ENCODE results near the gene GDAP2.
A peak's percentile ranks its signal among the peaks of the same experiment; 100 is the strongest.
"Not testable (repeated sequence)": the region's sequence is repeated elsewhere in the genome, so short reads cannot be mapped to it uniquely, and the experiment has no call there.

The GDAP2 gene

GRCh38 chr1:117929343-117930172, at the start of gene GDAP2, which contains the start of gene WDR3:
Gene GDAP2, minus strand, starts transcription at chr1:117929621. Its CDS starts 9,264 bp downstream, at chr1:117920357.
Gene WDR3, plus strand, starts transcription at chr1:117929739. Its CDS starts 3,581 bp downstream, at chr1:117933320.
- DNase-seq, result peak; percentile 99

DNA sequence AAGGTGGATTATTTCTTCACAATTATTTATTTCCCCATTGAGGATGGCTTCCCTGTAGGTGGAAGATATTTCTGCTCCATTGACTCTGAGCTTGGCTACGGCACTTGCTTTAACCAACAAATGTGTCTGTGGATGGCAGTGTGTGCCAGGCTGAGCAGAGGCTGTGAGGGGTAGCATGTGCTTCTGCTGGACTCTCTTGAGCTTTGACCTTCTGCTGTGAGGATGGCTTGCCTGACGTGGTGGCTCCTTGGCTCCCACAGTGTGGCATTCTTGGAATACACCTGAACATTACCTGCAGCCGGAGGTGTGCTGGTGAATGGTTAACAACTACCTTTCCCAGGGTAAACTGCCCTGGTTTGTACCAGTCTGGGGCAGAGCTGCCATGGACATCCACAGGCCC, 47.0 kb upstream of the GDAP2 start:
- no peak for DNase-seq

DNA sequence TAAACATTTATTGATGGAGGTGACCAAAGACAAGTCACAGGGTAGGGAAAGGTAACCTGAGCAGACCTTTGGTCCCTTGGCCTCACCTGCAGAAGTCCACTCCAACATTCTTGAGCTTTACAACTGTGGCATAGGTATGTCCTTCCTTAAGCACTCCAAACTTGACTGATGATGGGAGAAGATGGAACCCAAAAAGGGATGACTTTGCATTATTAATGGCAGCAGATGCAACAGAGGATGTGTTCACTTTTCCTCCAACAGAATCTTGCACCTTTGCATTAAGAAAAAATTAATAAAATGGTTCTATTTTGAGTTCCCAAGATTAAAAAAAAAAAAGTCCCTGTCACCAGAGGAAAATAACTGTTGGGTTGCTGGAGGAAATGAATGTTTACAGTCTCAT, 42.4 kb upstream of the GDAP2 start:
- DNase-seq, result no peak

GRCh38 chr1:117970252-117970651, 40.8 kb upstream of the GDAP2 start:
- DNase-seq, result no peak

- DNase-seq, result no peak
Observed at GRCh38 chr1:117967881-117968280, 38.5 kb upstream of the GDAP2 start.

- DNase-seq, result no peak
Observed at GRCh38 chr1:117967477-117967876, 38.1 kb upstream of the GDAP2 start.

GRCh38 chr1:117964290-117965038, 35.0 kb upstream of the GDAP2 start:
- DNase-seq, result no peak

- no peak for DNase-seq
Observed at GRCh38 chr1:117959364-117959763, 29.9 kb upstream of the GDAP2 start.

- no peak for DNase-seq
Observed at GRCh38 chr1:117952386-117952785, 23.0 kb upstream of the GDAP2 start.

DNA sequence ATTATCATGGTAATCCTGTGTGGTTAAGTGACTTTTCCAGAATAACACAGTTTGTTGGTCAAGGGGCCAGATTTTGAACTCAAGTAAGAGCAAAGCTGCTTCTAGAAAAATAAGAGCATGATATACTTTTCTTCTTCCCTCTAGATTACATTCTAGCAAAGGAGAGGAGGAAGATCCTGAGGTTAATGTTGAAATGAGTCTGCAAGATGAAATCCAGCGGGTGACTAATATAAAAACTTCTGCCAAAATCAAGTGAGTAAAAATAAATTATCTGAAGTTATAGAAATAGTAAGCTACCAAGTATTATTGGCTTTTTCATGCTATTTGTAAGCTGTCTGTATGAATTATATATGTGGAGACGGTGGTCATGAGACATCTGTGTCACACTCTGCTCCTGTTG, 12.9 kb upstream of the GDAP2 start:
- no peak for DNase-seq

DNA sequence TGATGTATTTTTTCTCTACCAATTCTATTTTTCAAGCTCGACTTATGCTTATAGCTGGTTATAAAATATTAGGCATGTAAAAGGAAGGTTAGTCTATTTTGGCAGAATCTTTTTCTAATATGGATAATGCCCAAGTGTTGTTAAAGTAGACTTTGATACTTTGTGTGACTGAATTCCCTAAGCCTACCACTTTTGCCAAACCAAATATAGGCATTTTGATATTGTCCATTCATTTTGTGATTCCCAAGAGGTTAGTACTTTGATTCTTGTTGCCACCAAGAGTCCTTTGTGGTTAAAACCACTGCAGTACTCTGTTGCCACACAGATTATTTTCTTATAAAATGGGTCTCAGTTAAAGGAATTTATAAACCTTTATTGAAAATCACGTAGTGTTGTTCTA, 4.3 kb upstream of the GDAP2 start:
- DNase-seq, result no peak

DNA sequence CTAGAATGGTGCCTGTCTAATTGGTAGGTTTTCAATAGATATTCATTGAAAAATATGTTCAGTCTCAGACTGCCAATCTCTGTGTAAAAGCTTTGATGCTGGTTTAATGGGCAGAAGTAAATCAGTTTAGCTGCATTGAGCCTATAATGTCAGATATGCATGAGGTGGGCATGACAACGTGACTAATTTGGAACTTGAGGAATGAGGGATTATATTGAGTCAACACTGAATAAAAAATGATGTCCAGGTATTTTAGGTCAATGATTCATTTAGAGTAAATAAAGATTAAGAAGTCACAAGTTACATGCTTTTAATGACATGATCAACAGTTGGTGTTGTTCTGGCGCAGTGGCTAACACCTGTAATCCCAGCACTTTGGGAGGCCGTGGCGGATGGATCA, 3.2 kb upstream of the GDAP2 start:
- DNase-seq, result no peak

DNA sequence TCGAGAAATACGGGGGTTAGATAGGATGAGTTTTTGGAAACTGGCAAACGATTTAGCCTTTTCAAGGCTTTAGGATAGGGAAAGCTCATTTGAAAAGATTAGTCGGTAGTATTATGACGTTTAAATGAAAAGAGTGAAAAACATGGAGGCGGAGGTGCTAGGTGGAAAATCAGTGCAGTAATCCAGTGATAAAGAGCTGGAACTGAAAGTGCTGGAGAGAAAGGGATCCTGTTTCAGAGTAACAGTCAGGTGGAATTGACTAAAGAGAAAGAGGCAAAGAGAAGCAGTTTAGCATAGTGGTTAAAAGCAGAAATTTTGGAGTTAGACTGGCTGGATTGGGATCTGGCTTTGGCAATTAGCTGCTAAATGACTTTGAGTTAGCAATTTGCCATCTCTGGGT, 1.1 kb upstream of the GDAP2 start:
- no peak for DNase-seq

DNA sequence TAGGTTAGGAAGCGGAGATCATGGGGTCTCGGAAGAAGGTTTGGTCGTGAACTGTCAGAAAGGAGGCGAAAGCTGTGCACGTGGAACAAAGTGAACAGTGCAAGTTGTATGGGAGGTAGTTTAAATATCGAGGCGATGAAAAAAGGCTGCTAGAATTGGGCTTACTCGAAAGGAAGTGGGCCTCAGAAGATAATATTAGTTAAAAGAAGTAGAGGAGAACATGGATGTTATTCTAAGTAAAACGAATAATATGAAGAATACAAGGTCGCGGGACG, 689 bp upstream of the GDAP2 start:
- no peak for DNase-seq

DNA sequence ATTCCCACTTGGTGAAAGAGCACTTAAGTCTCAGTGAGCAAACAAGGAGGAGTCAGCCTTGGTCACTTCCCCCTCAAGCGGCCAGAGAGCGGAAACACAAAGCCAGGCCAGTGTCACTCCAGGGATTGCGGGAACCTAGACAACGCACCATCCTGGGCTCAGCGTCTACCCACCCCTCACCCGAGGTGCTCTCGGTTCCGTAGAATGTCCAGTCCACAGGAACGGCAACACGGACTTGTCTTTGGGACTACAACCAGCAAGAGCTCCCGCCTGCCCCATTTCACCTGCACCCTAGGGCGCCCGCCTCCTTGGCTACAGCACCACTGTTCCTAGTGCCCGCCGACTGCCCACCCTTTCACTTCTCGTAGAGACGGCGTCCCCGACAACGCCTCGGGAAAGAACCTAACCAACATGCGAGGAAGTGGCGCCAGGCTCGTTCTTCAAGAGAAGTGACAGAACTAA, 509 bp downstream of the GDAP2 start:
- peak; percentile 85 for DNase-seq

DNA sequence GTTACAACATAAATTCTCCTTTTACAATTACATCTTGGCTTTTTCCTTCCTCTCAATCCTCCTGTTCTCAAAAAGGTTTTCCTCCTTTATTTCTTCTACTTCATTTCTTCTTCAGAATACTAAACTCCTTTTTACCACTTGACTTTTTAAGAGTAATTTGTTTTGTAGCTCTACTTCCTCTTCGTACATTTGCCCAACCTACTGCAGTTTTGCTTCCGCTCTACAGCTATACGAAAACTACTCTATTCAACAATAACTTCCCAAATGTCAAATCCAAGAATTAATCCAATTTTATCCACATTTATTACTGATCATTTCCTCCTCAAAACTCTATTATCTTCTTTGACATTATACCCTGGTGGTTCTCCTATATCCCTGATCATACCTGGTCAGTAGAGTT, 3.4 kb downstream of the GDAP2 start:
- no peak for DNase-seq

DNA sequence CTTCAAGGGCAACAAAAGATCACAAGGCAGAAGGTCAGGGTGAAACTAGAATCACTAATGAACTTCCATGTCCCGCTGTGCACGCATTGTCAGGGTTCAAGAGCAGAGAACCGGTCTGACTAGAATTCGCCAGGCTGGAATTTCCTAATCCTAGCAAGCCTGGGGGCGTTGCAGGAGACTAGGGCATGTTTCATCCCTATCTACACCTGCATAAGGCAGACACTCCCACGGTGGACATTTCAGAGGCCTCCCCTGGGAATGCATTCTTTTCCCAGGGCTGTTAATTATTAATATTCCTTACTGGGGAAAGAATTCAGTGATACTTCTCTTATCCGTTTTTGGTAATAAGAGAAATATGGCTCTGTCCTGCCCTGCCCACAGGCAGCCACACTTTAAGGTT, 6.7 kb downstream of the GDAP2 start:
- not testable (repeated sequence) for DNase-seq

DNA sequence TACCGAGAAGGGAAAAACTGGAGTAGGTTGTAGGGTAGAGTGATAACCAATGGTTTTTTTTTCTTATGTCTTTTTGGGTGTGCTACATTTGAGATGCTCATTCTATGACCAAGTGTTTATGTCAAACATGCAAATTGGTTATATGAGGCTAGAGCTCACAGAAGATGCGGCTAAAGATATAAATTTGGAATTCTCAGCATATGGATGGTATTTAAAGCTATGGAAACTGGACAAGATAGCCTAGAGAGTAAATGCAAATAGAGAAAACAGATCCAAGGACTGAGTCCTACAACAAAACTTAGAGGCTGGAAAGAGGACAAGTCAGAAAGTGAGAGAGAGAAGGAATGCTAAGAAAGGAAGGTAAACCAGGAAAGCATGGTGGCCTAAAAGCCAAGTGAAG, 7.4 kb downstream of the GDAP2 start:
- DNase-seq, result no peak

DNA sequence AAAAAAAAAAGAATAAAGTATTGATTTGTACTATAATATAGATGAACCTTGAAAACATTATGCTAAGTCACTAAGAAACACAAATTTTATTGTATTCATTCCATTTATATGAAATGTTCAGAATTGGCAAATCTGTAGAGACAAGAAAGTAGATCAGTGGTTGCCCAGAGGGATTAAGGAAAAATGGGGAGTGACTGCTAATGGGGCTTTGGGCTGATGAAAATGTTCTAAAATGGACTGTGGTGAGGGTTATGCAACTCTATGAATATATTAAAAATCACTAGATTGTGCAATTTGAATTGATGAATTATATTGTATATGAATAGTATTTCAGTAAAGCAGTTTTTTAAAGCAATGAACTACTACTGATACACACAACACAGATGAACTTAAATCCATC, 10.0 kb downstream of the GDAP2 start:
- DNase-seq, result no peak

- DNase-seq, result no peak
Observed at GRCh38 chr1:117911051-117911450, 18.4 kb downstream of the GDAP2 start.

GRCh38 chr1:117905019-117905418, 24.4 kb downstream of the GDAP2 start:
- no peak for DNase-seq

- DNase-seq, result no peak
Observed at GRCh38 chr1:117904485-117904884, 24.9 kb downstream of the GDAP2 start.

DNA sequence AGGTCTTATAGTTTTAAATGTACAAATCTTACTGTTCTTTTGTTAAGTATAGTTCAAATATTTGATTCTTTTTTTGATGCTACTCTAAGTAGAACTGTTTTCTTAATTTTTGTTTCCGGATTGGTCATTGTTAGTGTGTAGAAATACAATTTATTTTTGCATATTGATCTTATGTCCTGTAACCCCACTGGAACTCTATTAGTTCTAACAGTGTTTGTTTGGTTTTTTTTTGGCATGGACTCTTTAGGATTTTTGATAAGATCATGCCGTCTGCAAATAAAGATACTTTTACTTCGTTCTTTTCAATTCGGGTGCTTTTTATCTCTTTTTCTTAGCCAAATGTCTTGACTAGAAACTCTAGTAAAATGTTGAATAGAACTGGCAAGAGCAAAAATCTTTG, 26.5 kb downstream of the GDAP2 start:
- DNase-seq, result no peak

DNA sequence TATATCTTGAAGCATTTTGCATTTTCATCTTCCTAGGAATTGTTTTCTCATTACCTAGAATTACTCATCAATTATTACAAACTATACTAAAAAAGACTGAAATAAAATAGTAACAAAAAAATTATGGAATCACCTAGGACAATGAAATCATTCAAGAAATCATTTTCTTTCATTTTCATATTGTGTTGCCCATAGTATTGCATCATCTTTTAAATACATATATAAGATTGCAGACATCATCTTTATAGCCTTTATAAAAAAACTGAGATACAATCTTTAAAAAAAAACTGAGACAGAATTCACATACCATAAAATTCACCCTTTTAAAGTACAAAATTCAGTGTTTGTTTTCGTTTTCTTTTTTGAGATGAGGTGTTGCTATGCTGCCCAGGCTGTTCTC, 29.6 kb downstream of the GDAP2 start:
- DNase-seq, result no peak

DNA sequence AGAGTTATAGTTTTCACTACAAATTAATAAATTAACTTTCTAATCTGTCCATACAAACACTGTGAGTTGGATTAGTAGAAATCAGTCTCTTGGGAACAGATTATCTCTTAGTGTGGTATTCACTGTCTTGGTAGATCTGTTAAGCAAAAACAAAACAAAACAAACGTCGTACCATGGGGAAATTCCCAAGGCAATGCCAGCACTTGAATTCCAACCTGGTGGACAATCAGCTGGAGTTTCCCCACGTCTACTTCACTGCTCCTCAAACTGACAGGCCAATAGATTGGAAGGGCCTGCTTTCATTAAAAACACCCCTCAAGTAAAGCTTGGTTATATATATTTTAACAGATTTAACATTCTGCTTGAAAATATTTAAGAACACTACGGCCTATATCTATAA, 31.9 kb downstream of the GDAP2 start:
- DNase-seq, result no peak

Data from islet precursor cell (in vitro differentiated cells).